Hepatocyte (in vitro differentiated cells): ENCODE measurements around the gene DGKZ. TPM values are rescaled to one million over a fixed set of nuclear protein-coding genes. Genes with fewer than 3 reads are reported as not detected.
"Not testable (repeated sequence)": the region's sequence is repeated elsewhere in the genome, so short reads cannot be mapped to it uniquely, and the experiment has no call there.

Source experiments
- DNase-seq: peaks from one replicate; pipeline ENCODE4 v3.0.0-alpha.2; 2016; ENCODE audit warnings: low spot score
- H2AFZ ChIP-seq: fragments of 200-600 bp; sonication (generic); 2 replicates; pipeline ENCODE4 v1.6.0; 2016; ENCODE audit warnings: antibody characterized with exemption, mild to moderate bottlenecking
- H3K27ac ChIP-seq: fragments of 200-600 bp; sonication (generic); 2 replicates; pipeline ENCODE4 v1.5.1; 2016; ENCODE audit warnings: mild to moderate bottlenecking
- H3K27me3 ChIP-seq: fragments of 200-600 bp; sonication (generic); 2 replicates; pipeline ENCODE4 v1.6.1; 2016
- H3K36me3 ChIP-seq: fragments of 200-600 bp; sonication (generic); replicated peaks from 2 replicates; pipeline ENCODE4 v1.5.1; 2016; ENCODE audit warnings: low read depth; ENCODE audit not compliant: insufficient read depth
- H3K4me1 ChIP-seq: fragments of 200-600 bp; sonication (generic); 2 replicates; pipeline ENCODE4 v1.5.1; 2016; ENCODE audit warnings: mild to moderate bottlenecking, moderate library complexity; ENCODE audit not compliant: insufficient read depth
- H3K4me2 ChIP-seq: fragments of 200-600 bp; sonication (generic); 2 replicates; pipeline ENCODE4 v1.6.0; 2016
- H3K4me3 ChIP-seq: fragments of 200-600 bp; sonication (generic); 2 replicates; pipeline ENCODE4 v1.5.1; 2016; ENCODE audit warnings: mild to moderate bottlenecking
- H3K79me2 ChIP-seq: fragments of 200-600 bp; sonication (generic); 2 replicates; pipeline ENCODE4 v1.6.0; 2017; ENCODE audit warnings: mild to moderate bottlenecking
- H3K9me2 ChIP-seq: fragments of 200-600 bp; sonication (generic); replicated peaks from 2 replicates; pipeline ENCODE4 v1.6.0; 2017; ENCODE audit warnings: mild to moderate bottlenecking; ENCODE audit not compliant: insufficient read depth
- H3K9me3 ChIP-seq: fragments of 200-600 bp; sonication (generic); 2 replicates; pipeline ENCODE4 v1.5.1; 2016; ENCODE audit warnings: low read depth, mild to moderate bottlenecking
- H4K20me1 ChIP-seq: fragments of 200-600 bp; sonication (generic); 2 replicates; pipeline ENCODE4 v1.6.0; 2016; ENCODE audit warnings: mild to moderate bottlenecking; ENCODE audit not compliant: insufficient read depth, poor library complexity, severe bottlenecking
- EZH2 ChIP-seq: fragments of 200-600 bp; sonication (generic); IDR thresholded peaks from 2 replicates; pipeline ENCODE4 v1.6.1; 2016; ENCODE audit warnings: antibody characterized with exemption, mild to moderate bottlenecking, borderline replicate concordance
- EZH2phosphoT487 ChIP-seq: fragments of 200-600 bp; sonication (generic); IDR thresholded peaks from one replicate; pipeline ENCODE4 v1.6.1; 2018; ENCODE audit warnings: antibody characterized with exemption, mild to moderate bottlenecking, low read depth, moderate library complexity; ENCODE audit not compliant: unreplicated experiment, severe bottlenecking
- WGBS: methylation state at CpG from one replicate; pipeline ENCODE4 v1.1.6; 2016; ENCODE audit warnings: low lambda C conversion rate; ENCODE audit errors: missing lambda C conversion rate; 5-methylcytosine and 5-hydroxymethylcytosine counted together
- polyA plus RNA-seq: library from polyadenylated mRNA; unstranded; fragments of >200 nt; fragmentation: Nextera tagmentation; extraction: Ambion mirVana; gene quantifications from 2 replicates; pipeline ENCODE4 v1.2.1, GENCODE V29; 2016
- total RNA-seq: library from RNA; depleted of rRNA; stranded (reverse); fragments of >200 nt; gene quantifications from 2 replicates; pipeline ENCODE4 v1.2.3, GENCODE V29; 2014
- TF ChIP-seq, protein P1 (sequence below): fragments of 200-600 bp; sonication (generic); IDR thresholded peaks from 2 replicates; pipeline ENCODE4 v1.5.1; 2016; ENCODE audit warnings: antibody characterized with exemption, mild to moderate bottlenecking; ENCODE audit not compliant: poor library complexity

Gene DGKZ
- total and polyA plus RNA-seq, 2 experiments from 2014 or later, result 26.6 to 42.9 TPM

DNA sequence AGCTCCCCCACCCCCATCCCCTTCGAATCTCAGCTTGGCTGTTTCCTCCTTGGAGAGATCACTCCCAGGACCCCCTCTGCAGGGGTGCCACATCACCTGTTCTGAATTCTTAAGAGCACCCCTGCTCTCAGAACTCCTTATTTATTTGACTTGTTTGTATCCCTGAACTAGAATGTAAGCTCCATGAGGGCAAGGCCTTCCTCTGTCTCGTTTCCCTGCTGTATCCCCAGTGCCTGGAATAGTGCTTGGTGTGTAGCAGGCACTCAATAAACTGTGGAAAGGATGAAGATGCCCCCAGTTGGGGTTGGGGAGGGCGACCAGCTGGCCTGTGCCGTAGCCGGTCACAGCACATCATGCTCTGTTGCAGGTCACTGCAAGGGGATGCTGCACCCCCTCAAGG lies 30.6 kb downstream of the DGKZ start:
- Histone ChIP-seq H2AFZ (no peak overlapping the region), H3K79me2 (peaks cover 8% of the 10 kb centered on the region), H4K20me1 (no peaks in the 10 kb centered on the region), H3K4me1 (peaks cover 25% of the 10 kb centered on the region), H3K27me3 (no peaks in the 10 kb centered on the region), H3K27ac (no peak overlapping the region), H3K4me2 (no peak overlapping the region), H3K9me2 (no peaks in the 10 kb centered on the region), H3K4me3 (no peak overlapping the region), H3K9me3 (no peaks in the 10 kb centered on the region), H3K36me3 (no peaks in the 10 kb centered on the region)
- WGBS, result 97% methylated on average over 5 of the region's 5 CpGs
- DNase-seq, result no peak
- TF ChIP-seq EZH2, result no peak
- TF ChIP-seq, protein P1, sequence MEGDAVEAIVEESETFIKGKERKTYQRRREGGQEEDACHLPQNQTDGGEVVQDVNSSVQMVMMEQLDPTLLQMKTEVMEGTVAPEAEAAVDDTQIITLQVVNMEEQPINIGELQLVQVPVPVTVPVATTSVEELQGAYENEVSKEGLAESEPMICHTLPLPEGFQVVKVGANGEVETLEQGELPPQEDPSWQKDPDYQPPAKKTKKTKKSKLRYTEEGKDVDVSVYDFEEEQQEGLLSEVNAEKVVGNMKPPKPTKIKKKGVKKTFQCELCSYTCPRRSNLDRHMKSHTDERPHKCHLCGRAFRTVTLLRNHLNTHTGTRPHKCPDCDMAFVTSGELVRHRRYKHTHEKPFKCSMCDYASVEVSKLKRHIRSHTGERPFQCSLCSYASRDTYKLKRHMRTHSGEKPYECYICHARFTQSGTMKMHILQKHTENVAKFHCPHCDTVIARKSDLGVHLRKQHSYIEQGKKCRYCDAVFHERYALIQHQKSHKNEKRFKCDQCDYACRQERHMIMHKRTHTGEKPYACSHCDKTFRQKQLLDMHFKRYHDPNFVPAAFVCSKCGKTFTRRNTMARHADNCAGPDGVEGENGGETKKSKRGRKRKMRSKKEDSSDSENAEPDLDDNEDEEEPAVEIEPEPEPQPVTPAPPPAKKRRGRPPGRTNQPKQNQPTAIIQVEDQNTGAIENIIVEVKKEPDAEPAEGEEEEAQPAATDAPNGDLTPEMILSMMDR, result no peak
- no peak for TF ChIP-seq EZH2phosphoT487

DNA sequence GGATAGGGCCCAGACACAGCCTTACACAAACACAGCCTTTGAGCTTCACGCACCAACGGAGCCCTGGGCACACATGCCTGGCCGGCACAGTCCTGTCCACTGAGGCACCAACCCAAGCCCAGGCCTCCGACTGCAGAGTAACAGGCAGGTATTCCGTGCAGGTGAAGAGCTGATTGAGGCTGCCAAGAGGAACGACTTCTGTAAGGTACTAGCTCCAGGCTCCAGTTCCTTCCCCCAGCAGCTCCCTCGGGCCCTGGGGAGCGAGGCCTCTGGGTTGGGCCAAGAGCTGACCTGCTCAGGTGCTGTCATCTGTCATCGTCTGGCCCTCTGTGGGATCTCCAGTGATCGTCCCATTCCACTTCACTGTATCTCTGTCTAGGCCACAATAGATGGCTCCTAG lies 31.0 kb downstream of the DGKZ start:
- no peak for DNase-seq
- no peaks in the 10 kb centered on the region for H3K9me2 ChIP-seq
- H3K79me2 ChIP-seq, result peaks cover 13% of the 10 kb centered on the region
- no peak overlapping the region for H3K4me2 ChIP-seq
- TF ChIP-seq EZH2phosphoT487, result no peak
- TF ChIP-seq, protein P1, result no peak
- no peak for TF ChIP-seq EZH2
- H3K36me3 ChIP-seq, result no peaks in the 10 kb centered on the region
- H3K27ac ChIP-seq, result no peak overlapping the region
- no peaks in the 10 kb centered on the region for H3K27me3 ChIP-seq
- H2AFZ ChIP-seq, result no peak overlapping the region
- H3K4me1 ChIP-seq, result peaks cover 27% of the 10 kb centered on the region
- no peaks in the 10 kb centered on the region for H3K9me3 ChIP-seq
- peaks cover 4% of the 10 kb centered on the region for H4K20me1 ChIP-seq
- H3K4me3 ChIP-seq, result no peak overlapping the region
- 81% methylated on average over 10 of the region's 10 CpGs for WGBS

DNA sequence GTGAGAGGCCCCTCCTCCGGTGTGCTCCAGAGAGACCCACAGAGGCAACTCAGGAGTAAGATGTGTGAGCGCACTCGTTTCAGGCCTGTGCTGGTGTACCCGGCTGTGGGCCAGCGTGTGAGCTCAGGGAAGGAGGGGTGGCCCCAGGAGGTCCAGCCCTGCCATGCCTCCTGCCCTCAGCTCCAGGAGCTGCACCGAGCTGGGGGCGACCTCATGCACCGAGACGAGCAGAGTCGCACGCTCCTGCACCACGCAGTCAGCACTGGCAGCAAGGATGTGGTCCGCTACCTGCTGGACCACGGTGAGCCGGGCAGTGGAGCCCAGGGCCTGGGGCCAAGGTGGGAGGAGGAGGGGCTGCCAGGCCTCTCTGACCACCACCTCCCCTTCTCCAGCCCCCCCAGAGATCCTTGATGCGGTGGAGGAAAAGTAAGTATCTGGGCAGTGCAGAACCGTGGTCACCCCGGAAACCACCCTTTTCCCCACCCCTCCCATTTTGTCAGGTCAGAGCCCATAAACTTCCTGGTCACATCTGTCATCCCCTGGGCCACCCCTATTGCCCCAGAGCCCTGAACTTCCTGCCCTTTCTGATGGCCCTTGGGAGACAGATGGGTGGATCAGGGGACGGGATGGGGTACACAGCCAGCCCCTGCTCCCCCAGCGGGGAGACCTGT lies 31.7 kb downstream of the DGKZ start:
- H4K20me1 ChIP-seq, result peaks cover 8% of the 10 kb centered on the region
- H3K9me3 ChIP-seq, result no peaks in the 10 kb centered on the region
- H3K4me3 ChIP-seq, result no peak overlapping the region
- no peak for TF ChIP-seq EZH2
- no peak for TF ChIP-seq EZH2phosphoT487
- TF ChIP-seq, protein P1, result no peak
- H3K4me2 ChIP-seq, result peak overlapping the region; percentile 96
- H3K27ac ChIP-seq, result peak overlapping the region; percentile 99
- DNase-seq, result no peak
- 85% methylated on average over 20 of the region's 20 CpGs for WGBS
- H3K79me2 ChIP-seq, result peaks cover 14% of the 10 kb centered on the region
- no peak overlapping the region for H2AFZ ChIP-seq
- H3K9me2 ChIP-seq, result no peaks in the 10 kb centered on the region
- no peaks in the 10 kb centered on the region for H3K27me3 ChIP-seq
- peaks cover 27% of the 10 kb centered on the region for H3K4me1 ChIP-seq
- no peaks in the 10 kb centered on the region for H3K36me3 ChIP-seq

DNA sequence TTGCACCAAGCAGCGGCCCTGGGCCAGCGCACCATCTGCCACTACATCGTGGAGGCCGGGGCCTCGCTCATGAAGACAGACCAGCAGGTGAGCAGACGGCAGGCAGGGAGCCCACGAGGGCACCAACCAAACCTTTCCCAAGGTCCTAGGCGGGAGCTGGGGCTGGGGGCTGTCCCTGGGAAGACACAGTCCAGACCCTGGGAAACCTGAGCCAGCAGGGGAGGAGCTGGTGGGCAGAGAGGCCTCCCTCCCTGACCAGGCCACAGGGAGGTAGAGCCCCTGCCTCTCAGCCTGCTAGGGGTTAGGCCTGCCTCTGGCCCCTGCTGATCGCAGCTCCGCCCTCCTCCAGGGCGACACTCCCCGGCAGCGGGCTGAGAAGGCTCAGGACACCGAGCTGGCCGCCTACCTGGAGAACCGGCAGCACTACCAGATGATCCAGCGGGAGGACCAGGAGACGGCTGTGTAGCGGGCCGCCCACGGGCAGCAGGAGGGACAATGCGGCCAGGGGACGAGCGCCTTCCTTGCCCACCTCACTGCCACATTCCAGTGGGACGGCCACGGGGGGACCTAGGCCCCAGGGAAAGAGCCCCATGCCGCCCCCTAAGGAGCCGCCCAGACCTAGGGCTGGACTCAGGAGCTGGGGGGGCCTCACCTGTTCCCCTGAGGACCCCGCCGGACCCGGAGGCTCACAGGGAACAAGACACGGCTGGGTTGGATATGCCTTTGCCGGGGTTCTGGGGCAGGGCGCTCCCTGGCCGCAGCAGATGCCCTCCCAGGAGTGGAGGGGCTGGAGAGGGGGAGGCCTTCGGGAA lies 32.4 kb downstream of the DGKZ start:
- not testable (repeated sequence) for H3K4me3 ChIP-seq, H3K9me2 ChIP-seq, H3K36me3 ChIP-seq, H3K9me3 ChIP-seq, H4K20me1 ChIP-seq, H3K27me3 ChIP-seq, H2AFZ ChIP-seq
- Histone ChIP-seq H3K4me2 (peak overlapping the region; percentile 96), H3K27ac (peak overlapping the region; percentile 99), H3K79me2 (peaks cover 14% of the 10 kb centered on the region), H3K4me1 (peaks cover 27% of the 10 kb centered on the region)
- DNase-seq, result peak; percentile 77
- 19% methylated on average over 30 of the region's 36 CpGs for WGBS
